Mesendoderm (in vitro differentiated cells): ENCODE results near the gene GID8.

Source experiments
- DNase-seq: peaks from one replicate; pipeline ENCODE4 v3.0.0; 2013
- H2AK5ac ChIP-seq: 2 replicates; pipeline ENCODE4 v1.6.1; 2013; ENCODE audit warnings: low read length, inconsistent platforms
- H2BK120ac ChIP-seq: 2 replicates; pipeline ENCODE4 v1.6.1; 2013; ENCODE audit warnings: low read depth, mild to moderate bottlenecking, low read length, moderate library complexity, mixed read lengths
- H2BK15ac ChIP-seq: replicated peaks from 2 replicates; pipeline ENCODE4 v1.6.1; 2013; ENCODE audit warnings: low read depth, mild to moderate bottlenecking, moderate library complexity
- H2BK5ac ChIP-seq: 2 replicates; pipeline ENCODE4 v1.6.1; 2013; ENCODE audit warnings: low read length, inconsistent platforms
- H3K18ac ChIP-seq: 2 replicates; pipeline ENCODE4 v1.6.1; 2013; ENCODE audit warnings: mild to moderate bottlenecking, low read length, mixed read lengths
- H3K23ac ChIP-seq: one replicate; pipeline ENCODE4 v1.6.1; 2013; ENCODE audit warnings: low read length
- H3K27ac ChIP-seq: 2 replicates; pipeline ENCODE4 v1.5.1; 2013; ENCODE audit warnings: low read depth, mild to moderate bottlenecking, inconsistent platforms, low read length, moderate library complexity
- H3K27me3 ChIP-seq: 2 replicates; pipeline ENCODE4 v1.6.1; 2013; ENCODE audit warnings: low read length, control low read depth, mild to moderate bottlenecking, inconsistent platforms; ENCODE audit not compliant: insufficient read depth, poor library complexity
- H3K36me3 ChIP-seq: 2 replicates; pipeline ENCODE4 v1.6.1; 2013; ENCODE audit warnings: low read length, inconsistent platforms; ENCODE audit not compliant: control insufficient read depth, insufficient read depth
- H3K4ac ChIP-seq: one replicate; pipeline ENCODE4 v1.6.1; 2013; ENCODE audit warnings: low read depth, mild to moderate bottlenecking, low read length, moderate library complexity
- H3K4me1 ChIP-seq: 2 replicates; pipeline ENCODE4 v1.6.1; 2013; ENCODE audit warnings: low read depth, low read length, inconsistent platforms; ENCODE audit not compliant: control insufficient read depth
- H3K4me2 ChIP-seq: 2 replicates; pipeline ENCODE4 v1.6.1; 2013; ENCODE audit warnings: low read length
- H3K4me3 ChIP-seq: 2 replicates; pipeline ENCODE4 v1.5.1; 2013; ENCODE audit warnings: mild to moderate bottlenecking, low read length
- H3K56ac ChIP-seq: one replicate; pipeline ENCODE4 v1.6.1; 2013; ENCODE audit warnings: low read length
- H3K79me1 ChIP-seq: 2 replicates; pipeline ENCODE4 v1.6.1; 2013; ENCODE audit warnings: low read length, inconsistent platforms
- H3K79me2 ChIP-seq: 2 replicates; pipeline ENCODE4 v1.6.1; 2013; ENCODE audit warnings: mild to moderate bottlenecking, low read length; ENCODE audit not compliant: control insufficient read depth, insufficient read depth
- H3K9ac ChIP-seq: 2 replicates; pipeline ENCODE4 v1.6.1; 2013; ENCODE audit warnings: low read length, inconsistent platforms
- H4K5ac ChIP-seq: one replicate; pipeline ENCODE4 v1.6.1; 2013; ENCODE audit warnings: low read length
- H4K8ac ChIP-seq: one replicate; pipeline ENCODE4 v1.6.1; 2013; ENCODE audit warnings: low read depth, mild to moderate bottlenecking, control low read depth, low read length, moderate library complexity
- WGBS: extraction: QIAGEN DNeasy Blood & Tissue Kit; methylation state at CpG from one replicate; pipeline ENCODE4 v1.1.7; 2013; ENCODE audit warnings: low lambda C conversion rate, missing lambda C conversion rate; ENCODE audit not compliant: insufficient coverage; ENCODE audit errors: extremely low coverage; 5-methylcytosine and 5-hydroxymethylcytosine counted together

The GID8 gene

DNA sequence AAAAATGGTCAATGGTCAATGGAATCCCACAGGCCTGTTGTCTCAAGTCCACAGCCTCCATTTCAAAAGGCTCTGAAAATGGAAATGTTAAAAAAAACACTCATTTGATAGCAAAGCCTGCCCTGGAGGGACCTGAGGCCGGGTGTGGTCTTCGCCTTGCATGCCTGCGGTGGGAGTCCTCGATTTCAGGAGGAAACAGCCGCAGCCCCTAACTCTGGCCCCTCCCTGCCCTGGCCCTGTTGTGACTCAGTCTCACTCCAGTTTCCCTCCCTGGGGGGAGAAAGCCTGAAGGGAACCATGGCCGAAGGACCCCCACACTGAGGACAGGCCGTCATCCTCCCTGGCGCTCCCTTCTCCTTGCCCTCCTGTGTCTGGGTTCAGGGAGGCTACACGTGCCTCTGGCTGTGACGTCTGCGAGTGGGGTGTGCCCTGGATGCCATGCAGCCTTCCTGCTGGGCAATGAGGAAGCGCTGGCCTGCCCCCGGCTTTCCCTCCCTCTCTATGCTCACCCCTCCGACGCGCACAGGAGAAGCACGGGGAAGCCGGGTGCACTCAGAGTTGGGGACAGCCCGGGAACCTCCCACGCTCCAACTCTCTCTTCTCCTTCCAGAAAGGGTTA is 59.6 kb downstream of the GID8 start:
- H3K23ac ChIP-seq = no peak overlapping the region
- H4K8ac ChIP-seq = no peak overlapping the region
- no peaks in the 10 kb centered on the region for H3K4me1 ChIP-seq
- H4K5ac ChIP-seq = no peak overlapping the region
- no peaks in the 10 kb centered on the region for H3K79me1 ChIP-seq
- H2BK15ac ChIP-seq = no peak overlapping the region
- no CpG with 5 or more reads among the region's 20 CpGs for WGBS
- no peak overlapping the region for H2AK5ac ChIP-seq
- H3K36me3 ChIP-seq = no peaks in the 10 kb centered on the region
- H3K4ac ChIP-seq = no peak overlapping the region
- H3K4me3 ChIP-seq = no peak overlapping the region
- no peak for DNase-seq
- no peak overlapping the region for H2BK120ac ChIP-seq
- no peak overlapping the region for H3K27ac ChIP-seq
- no peak overlapping the region for H3K18ac ChIP-seq
- no peak overlapping the region for H3K4me2 ChIP-seq
- H3K56ac ChIP-seq = no peak overlapping the region
- no peak overlapping the region for H2BK5ac ChIP-seq
- H3K9ac ChIP-seq = no peak overlapping the region
- H3K79me2 ChIP-seq = no peaks in the 10 kb centered on the region
- H3K27me3 ChIP-seq = peaks cover 6% of the 10 kb centered on the region
